ENCODE data around the gene PAK6.

Gene PAK6

DNA sequence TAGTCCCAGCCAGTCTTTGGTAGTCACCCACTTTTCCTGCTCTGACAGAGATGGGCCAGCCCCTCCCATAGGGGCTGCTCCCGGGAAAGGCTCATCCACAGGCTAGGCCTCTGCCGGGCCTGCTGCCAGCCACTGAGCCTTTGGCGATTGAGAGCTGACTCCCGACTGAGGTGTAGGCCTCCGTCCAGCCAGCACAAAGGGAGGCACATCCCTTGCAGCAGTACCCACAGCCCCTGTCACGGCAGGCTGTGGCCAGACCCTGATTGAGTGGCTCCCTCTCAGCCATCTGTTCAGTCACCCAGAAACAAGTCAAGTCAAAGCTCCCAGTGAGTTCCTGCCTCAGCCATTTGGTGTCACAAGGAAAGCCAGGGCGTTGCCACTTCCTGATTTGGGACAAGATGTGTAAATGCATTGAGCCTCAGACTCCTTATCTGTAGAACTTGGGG lies 6.2 kb upstream of the PAK6 start:
- no peaks in the 10 kb centered on the region for H3K27me3 ChIP-seq (ENCODE audit: low read depth, low read length)
- no peak overlapping the region for H3K27ac ChIP-seq (ENCODE audit: low read length)
- H3K4me1 ChIP-seq (ENCODE audit: low read length) = peaks cover 14% of the 10 kb centered on the region
- no peaks in the 10 kb centered on the region for H3K9me3 ChIP-seq (ENCODE audit: insufficient read depth, low read length)
- H3K36me3 ChIP-seq (replicated peaks; ENCODE audit: low read depth, low read length) = peaks cover 44% of the 10 kb centered on the region
- no peak overlapping the region for H2AFZ ChIP-seq (ENCODE audit: low read depth, low read length)
- no peak overlapping the region for H3K9ac ChIP-seq (ENCODE audit: low read length)
- no peaks in the 10 kb centered on the region for H3K79me2 ChIP-seq (ENCODE audit: low read length)
- TF ChIP-seq, protein P1, sequence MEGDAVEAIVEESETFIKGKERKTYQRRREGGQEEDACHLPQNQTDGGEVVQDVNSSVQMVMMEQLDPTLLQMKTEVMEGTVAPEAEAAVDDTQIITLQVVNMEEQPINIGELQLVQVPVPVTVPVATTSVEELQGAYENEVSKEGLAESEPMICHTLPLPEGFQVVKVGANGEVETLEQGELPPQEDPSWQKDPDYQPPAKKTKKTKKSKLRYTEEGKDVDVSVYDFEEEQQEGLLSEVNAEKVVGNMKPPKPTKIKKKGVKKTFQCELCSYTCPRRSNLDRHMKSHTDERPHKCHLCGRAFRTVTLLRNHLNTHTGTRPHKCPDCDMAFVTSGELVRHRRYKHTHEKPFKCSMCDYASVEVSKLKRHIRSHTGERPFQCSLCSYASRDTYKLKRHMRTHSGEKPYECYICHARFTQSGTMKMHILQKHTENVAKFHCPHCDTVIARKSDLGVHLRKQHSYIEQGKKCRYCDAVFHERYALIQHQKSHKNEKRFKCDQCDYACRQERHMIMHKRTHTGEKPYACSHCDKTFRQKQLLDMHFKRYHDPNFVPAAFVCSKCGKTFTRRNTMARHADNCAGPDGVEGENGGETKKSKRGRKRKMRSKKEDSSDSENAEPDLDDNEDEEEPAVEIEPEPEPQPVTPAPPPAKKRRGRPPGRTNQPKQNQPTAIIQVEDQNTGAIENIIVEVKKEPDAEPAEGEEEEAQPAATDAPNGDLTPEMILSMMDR (IDR thresholded peaks at IDR 0.05; ENCODE audit: low read depth, low read length) = no peak
- no peak for TF ChIP-seq EZH2phosphoT487 (IDR thresholded peaks at IDR 0.05; ENCODE audit: low read depth)
- H3K4me3 ChIP-seq (ENCODE audit: low read length) = no peak overlapping the region
- H3K4me2 ChIP-seq (ENCODE audit: low read length) = no peak overlapping the region
- H4K20me1 ChIP-seq (ENCODE audit: insufficient read depth, low read length) = no peaks in the 10 kb centered on the region

DNA sequence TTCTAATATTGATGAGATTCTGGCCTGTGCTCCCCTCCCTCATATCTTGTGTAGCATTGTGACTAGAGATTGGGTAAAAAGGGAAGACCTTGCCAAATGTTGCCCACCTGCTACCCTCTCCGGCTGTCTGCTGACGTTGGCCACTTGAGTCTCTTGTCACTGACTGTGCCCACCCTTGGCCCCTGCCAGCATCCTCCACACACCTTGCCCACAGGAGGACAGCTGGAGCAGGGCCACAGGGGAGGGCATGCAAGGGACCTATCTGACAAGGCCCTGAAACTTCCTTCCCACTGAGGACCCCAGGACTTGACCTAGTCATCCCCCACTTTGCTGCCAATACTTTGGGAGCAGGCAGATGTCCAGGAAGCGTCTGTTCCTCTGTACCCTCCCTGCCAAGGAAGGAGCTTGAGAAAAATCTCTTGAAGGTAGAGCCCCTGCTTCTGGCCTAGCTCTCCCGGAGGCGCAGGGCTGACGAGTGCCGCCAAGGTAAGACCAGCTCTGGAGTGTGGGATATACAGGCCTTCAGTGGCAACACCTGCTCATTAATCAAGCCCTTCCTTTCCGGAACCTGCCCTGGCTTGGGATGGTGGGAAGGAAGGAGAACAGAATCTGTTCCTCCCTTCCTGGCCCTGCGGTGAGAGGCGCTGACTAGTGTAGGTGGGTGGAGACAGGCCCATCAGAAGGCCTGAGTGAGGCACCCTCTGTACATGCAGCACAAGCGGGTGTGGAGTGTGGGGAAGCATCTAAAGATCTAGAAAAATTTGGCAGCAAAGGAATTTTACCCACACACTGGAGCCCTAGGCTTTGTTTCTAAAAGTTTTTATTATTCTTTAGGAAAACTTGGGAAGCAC lies 4.9 kb upstream of the PAK6 start:
- no peaks in the 10 kb centered on the region for H3K27me3 ChIP-seq (ENCODE audit: low read depth, low read length)

DNA sequence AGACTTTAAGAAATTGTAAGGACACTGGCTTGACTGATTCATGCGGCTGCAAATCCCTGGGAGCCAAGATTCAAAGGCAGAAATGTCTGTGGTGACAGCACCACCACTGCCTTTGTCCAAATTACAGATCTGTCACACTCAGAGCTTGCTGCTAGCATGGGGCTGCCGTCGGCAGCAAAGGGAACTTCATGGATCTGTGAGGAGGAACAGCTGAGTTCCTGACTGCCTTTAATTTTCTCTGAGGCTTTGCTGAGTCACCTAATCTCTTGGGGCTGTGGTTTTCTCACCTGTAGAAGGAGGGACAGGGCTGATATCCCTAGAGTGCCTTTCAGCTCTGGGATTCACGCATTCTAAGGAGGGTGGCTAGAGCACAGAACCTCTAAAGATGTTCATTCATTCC lies 4.1 kb upstream of the PAK6 start:
- no peak for TF ChIP-seq EZH2phosphoT487 (IDR thresholded peaks at IDR 0.05; ENCODE audit: low read depth)
- TF ChIP-seq, protein P1 (IDR thresholded peaks at IDR 0.05; ENCODE audit: low read depth, low read length) = no peak
- no peaks in the 10 kb centered on the region for H3K27me3 ChIP-seq (ENCODE audit: low read depth, low read length)
- H3K4me2 ChIP-seq (ENCODE audit: low read length) = no peak overlapping the region
- peaks cover 19% of the 10 kb centered on the region for H3K4me1 ChIP-seq (ENCODE audit: low read length)
- no peaks in the 10 kb centered on the region for H4K20me1 ChIP-seq (ENCODE audit: insufficient read depth, low read length)
- H2AFZ ChIP-seq (ENCODE audit: low read depth, low read length) = no peak overlapping the region
- H3K9me3 ChIP-seq (ENCODE audit: insufficient read depth, low read length) = no peaks in the 10 kb centered on the region
- H3K27ac ChIP-seq (ENCODE audit: low read length) = no peak overlapping the region
- H3K36me3 ChIP-seq (replicated peaks; ENCODE audit: low read depth, low read length) = peaks cover 27% of the 10 kb centered on the region
- H3K4me3 ChIP-seq (ENCODE audit: low read length) = no peak overlapping the region
- no peaks in the 10 kb centered on the region for H3K79me2 ChIP-seq (ENCODE audit: low read length)
- no peak overlapping the region for H3K9ac ChIP-seq (ENCODE audit: low read length)

More for the DNA sequence above, 4.9 kb upstream of the PAK6 start:
- no peak overlapping the region for H3K4me2 ChIP-seq (ENCODE audit: low read length)
- H3K79me2 ChIP-seq (ENCODE audit: low read length) = no peaks in the 10 kb centered on the region
- H3K9me3 ChIP-seq (ENCODE audit: insufficient read depth, low read length) = no peaks in the 10 kb centered on the region
- peaks cover 34% of the 10 kb centered on the region for H3K36me3 ChIP-seq (replicated peaks; ENCODE audit: low read depth, low read length)
- no peak overlapping the region for H3K27ac ChIP-seq (ENCODE audit: low read length)
- no peak for TF ChIP-seq EZH2phosphoT487 (IDR thresholded peaks at IDR 0.05; ENCODE audit: low read depth)
- TF ChIP-seq, protein P1 (IDR thresholded peaks at IDR 0.05; ENCODE audit: low read depth, low read length) = no peak
- H4K20me1 ChIP-seq (ENCODE audit: insufficient read depth, low read length) = no peaks in the 10 kb centered on the region
- no peak overlapping the region for H3K4me3 ChIP-seq (ENCODE audit: low read length)
- H3K9ac ChIP-seq (ENCODE audit: low read length) = no peak overlapping the region
- H3K4me1 ChIP-seq (ENCODE audit: low read length) = peaks cover 19% of the 10 kb centered on the region
- H2AFZ ChIP-seq (ENCODE audit: low read depth, low read length) = no peak overlapping the region

DNA sequence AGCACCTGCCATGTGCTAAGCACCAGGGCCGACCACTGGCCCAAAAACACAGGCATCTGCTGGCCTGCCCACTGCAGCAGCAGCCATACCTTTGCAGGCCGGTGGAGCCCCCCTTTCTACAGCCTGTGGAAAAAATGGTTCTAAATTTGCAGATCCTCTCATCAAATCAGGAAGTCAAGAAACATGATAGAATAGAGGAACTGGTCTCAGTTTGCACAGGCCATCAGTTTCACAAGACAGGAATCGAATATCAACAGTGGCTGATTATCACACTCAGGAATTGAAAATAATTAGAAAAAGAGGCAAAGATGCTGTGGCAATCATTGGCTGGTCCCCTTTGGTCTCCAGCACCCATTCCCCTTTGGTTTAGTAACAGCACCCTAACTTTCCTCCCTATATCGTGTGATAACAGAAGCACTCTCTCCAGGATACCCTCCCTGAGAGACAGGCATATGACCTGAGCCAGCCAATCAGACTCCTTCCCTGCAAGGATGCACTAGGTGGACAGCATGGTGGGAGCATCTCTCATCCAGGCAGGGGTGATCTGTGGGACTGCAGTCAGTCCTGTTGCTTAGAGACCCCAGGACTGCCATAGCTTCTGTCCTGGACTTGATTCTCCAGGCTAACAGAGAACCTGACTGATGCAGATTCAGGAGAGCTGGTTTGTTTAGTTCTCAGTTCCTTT lies 3.5 kb upstream of the PAK6 start:
- no peaks in the 10 kb centered on the region for H3K27me3 ChIP-seq (ENCODE audit: low read depth, low read length)
- no peak overlapping the region for H3K9ac ChIP-seq (ENCODE audit: low read length)
- H3K4me1 ChIP-seq (ENCODE audit: low read length) = peaks cover 19% of the 10 kb centered on the region
- no peak overlapping the region for H3K27ac ChIP-seq (ENCODE audit: low read length)
- no peak overlapping the region for H3K4me2 ChIP-seq (ENCODE audit: low read length)
- H3K79me2 ChIP-seq (ENCODE audit: low read length) = no peaks in the 10 kb centered on the region
- no peak overlapping the region for H2AFZ ChIP-seq (ENCODE audit: low read depth, low read length)
- H3K36me3 ChIP-seq (replicated peaks; ENCODE audit: low read depth, low read length) = peaks cover 24% of the 10 kb centered on the region
- no peak for TF ChIP-seq EZH2phosphoT487 (IDR thresholded peaks at IDR 0.05; ENCODE audit: low read depth)
- TF ChIP-seq, protein P1 (IDR thresholded peaks at IDR 0.05; ENCODE audit: low read depth, low read length) = no peak
- no peaks in the 10 kb centered on the region for H4K20me1 ChIP-seq (ENCODE audit: insufficient read depth, low read length)
- no peaks in the 10 kb centered on the region for H3K9me3 ChIP-seq (ENCODE audit: insufficient read depth, low read length)
- H3K4me3 ChIP-seq (ENCODE audit: low read length) = no peak overlapping the region
